ENCODE measurements around the gene ITGA2B. TPM values are rescaled to one million over a fixed set of nuclear protein-coding genes. Genes with fewer than 3 reads are reported as not detected.
A peak's percentile ranks its signal among the peaks of the same experiment; 100 is the strongest.

ITGA2B gene
- total and polyA plus RNA-seq, 2 of the 4 experiments (the other 2 are of a cell fraction), result under 0.01 to 0.26 TPM

DNA sequence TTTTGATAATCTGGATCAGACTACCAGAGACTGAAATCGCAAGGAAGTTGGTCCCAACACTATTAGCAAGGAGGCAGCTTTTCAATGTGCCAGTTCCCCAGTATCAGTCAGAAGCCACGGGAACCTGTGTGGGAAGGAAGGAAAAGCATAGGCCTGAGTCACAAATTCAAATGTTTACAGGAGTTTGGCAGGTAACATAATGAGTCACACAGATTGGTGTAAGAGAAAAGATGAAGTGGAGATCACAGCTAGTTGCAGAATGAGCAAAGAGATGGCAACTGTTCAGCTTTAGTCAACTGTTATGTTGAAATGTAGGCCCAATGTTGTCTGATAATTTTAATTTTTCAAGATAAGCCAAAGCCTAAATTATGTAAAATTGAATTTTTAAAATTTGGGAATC is 28.1 kb upstream of the ITGA2B start:
- Histone ChIP-seq H3K4ac (ENCODE audit: low read depth, low read length) (no peak overlapping the region), H3K27me3 (ENCODE audit: control insufficient read depth, insufficient read depth, low read length) (no peaks in the 10 kb centered on the region), H3K9me1 (ENCODE audit: insufficient read depth, low read length) (peaks cover 3% of the 10 kb centered on the region; the same call in 1 of the 2 replicates), H2BK120ac (ENCODE audit: low read depth, low read length) (no peak overlapping the region), H2BK20ac (ENCODE audit: low read depth, low read length) (no peak overlapping the region), H3K9me3 (ENCODE audit: control insufficient read depth, insufficient read depth, low read length) (no peaks in the 10 kb centered on the region), H3K27ac (ENCODE audit: insufficient read depth, low read length) (peak overlapping the region; percentile 22; the same call in 1 of the 2 replicates), H4K5ac (ENCODE audit: low read depth, low read length) (no peak overlapping the region), H3K4me1 (ENCODE audit: control insufficient read depth, insufficient read depth, low read length) (peaks cover 3% of the 10 kb centered on the region; the same call in 1 of the 2 replicates), H3K4me2 (ENCODE audit: low read depth, low read length) (no peak overlapping the region), H2AFZ (replicated peaks; ENCODE audit: low read length, poor library complexity) (no peak overlapping the region), H3K79me1 (ENCODE audit: low read depth in 1 of 2, low read length in 2 of 2) (peaks cover 13 to 15% of the 10 kb centered on the region in 2 experiments; a peak in 3 of 4 replicates), H3K9ac (ENCODE audit: low read depth, low read length) (no peak overlapping the region), H3K36me3 (ENCODE audit: control insufficient read depth, insufficient read depth, low read length) (peaks cover 5% of the 10 kb centered on the region), H2BK15ac (ENCODE audit: low read depth, low read length) (no peak overlapping the region), H2AK5ac (ENCODE audit: low read depth, low read length) (no peak overlapping the region), H3K23ac (ENCODE audit: low read depth, low read length) (no peak overlapping the region), H4K8ac (ENCODE audit: low read depth in 2 of 2, low read length in 2 of 2) (no peak overlapping the region), H3K18ac (ENCODE audit: low read depth, low read length) (no peak overlapping the region), H3K14ac (replicated peaks; ENCODE audit: low read depth, low read length) (no peak overlapping the region), H2BK5ac (ENCODE audit: low read depth, low read length, poor library complexity, severe bottlenecking) (no peak overlapping the region), H3K4me3 (ENCODE audit: insufficient read depth, low read depth, low read length) (no peak overlapping the region), H4K91ac (ENCODE audit: insufficient read depth, low read depth, low read length) (no peak overlapping the region), H2AK9ac (replicated peaks; ENCODE audit: low read depth, low read length, poor library complexity) (no peak overlapping the region), H3K56ac (ENCODE audit: extremely low read depth, insufficient read depth, low read length) (no peak overlapping the region), H4K20me1 (ENCODE audit: insufficient read depth, low read length) (peaks cover 4% of the 10 kb centered on the region; the same call in 1 of the 2 replicates)
- TF ChIP-seq CEBPB (IDR thresholded peaks at IDR 0.05; ENCODE audit: low read depth, low read length) (peak; percentile 86), FOS (IDR thresholded peaks at IDR 0.05; ENCODE audit: low read depth, low read length) (peak; percentile 91), NFE2L2 (IDR thresholded peaks at IDR 0.05; ENCODE audit: low read depth, low read length) (no peak)
- DNase-seq (peak; percentile 97), ATAC-seq (ENCODE audit: low read depth) (peak; percentile 75)
- in situ Hi-C loops (cut with MboI; ENCODE audit: low sequenced_read_pairs) (no loop called here), intact Hi-C loops (cut with micrococcal nuclease) (no loop called here), dilution Hi-C loops (cut with HindIII; ENCODE audit: low sequenced_read_pairs, unreplicated experiment) (no loop called here)
- ChIA-PET POLR2A (ENCODE audit: unreplicated experiment) (no interaction called here), CTCF (interaction anchor here (1.3 kb wide), 1 partner anchor 21 kb away, joined by 3 read pairs; no protein-coding TSS in a partner anchor)
- BruUV-seq (replicated peaks), result no TSS peak
- 67% methylated on average over 1 of the region's 2 CpGs; no CpG with 5 or more reads in 1 of the 2 experiments for WGBS, 2 experiments (ENCODE audit: extremely low coverage in 2 of 2, insufficient read length in 1 of 2)
